ENCODE measurements around the gene AKR7A2. TPM values are rescaled to one million over a fixed set of nuclear protein-coding genes. Genes with fewer than 3 reads are reported as not detected.

The AKR7A2 gene
- total RNA-seq, 1 donor from 2014 or later, result 67.8 TPM

- H3K27me3 Mint-ChIP-seq (ENCODE audit: unreplicated experiment), result no peaks in the 10 kb centered on the region
- H3K4me3 Mint-ChIP-seq (ENCODE audit: unreplicated experiment), result peak overlapping the region; percentile 88
- H3K9me3 Mint-ChIP-seq (ENCODE audit: unreplicated experiment), result no peaks in the 10 kb centered on the region
- no peak for DNase-seq (ENCODE audit: extremely low spot score, unreplicated experiment)
- peaks cover 22% of the 10 kb centered on the region for H3K36me3 Mint-ChIP-seq (ENCODE audit: unreplicated experiment)
- TF ChIP-seq, protein P1, sequence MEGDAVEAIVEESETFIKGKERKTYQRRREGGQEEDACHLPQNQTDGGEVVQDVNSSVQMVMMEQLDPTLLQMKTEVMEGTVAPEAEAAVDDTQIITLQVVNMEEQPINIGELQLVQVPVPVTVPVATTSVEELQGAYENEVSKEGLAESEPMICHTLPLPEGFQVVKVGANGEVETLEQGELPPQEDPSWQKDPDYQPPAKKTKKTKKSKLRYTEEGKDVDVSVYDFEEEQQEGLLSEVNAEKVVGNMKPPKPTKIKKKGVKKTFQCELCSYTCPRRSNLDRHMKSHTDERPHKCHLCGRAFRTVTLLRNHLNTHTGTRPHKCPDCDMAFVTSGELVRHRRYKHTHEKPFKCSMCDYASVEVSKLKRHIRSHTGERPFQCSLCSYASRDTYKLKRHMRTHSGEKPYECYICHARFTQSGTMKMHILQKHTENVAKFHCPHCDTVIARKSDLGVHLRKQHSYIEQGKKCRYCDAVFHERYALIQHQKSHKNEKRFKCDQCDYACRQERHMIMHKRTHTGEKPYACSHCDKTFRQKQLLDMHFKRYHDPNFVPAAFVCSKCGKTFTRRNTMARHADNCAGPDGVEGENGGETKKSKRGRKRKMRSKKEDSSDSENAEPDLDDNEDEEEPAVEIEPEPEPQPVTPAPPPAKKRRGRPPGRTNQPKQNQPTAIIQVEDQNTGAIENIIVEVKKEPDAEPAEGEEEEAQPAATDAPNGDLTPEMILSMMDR (IDR thresholded peaks at IDR 0.05), result no peak
- H3K4me1 Mint-ChIP-seq (ENCODE audit: unreplicated experiment), result peaks cover 47% of the 10 kb centered on the region
- peak overlapping the region; percentile 68 for H3K27ac Mint-ChIP-seq (ENCODE audit: unreplicated experiment)
These were observed 1.0 kb downstream of the AKR7A2 start for GRCh38 chr1:19310720-19311502.

DNA sequence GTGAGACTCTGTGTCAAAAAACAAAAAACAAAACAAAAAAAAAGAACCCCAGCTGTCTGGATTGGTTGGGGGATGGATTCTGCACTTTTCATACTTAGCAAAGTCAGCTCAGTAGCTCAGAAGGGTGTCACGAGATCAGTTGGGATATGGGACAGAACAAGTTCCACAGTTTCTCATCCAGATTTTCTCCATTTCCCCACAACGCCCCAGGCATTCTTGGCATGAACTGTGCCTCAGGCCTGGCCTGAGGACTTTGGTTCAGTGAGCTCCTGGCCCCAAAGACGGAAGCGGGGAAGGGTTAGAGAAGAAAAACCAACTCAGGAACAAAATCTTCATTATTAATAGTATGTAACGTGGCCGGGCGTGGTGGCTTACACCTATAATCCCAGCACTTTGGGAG is 1.9 kb downstream of the AKR7A2 start:
- peaks cover 39% of the 10 kb centered on the region for H3K4me1 Mint-ChIP-seq (ENCODE audit: unreplicated experiment)
- DNase-seq (ENCODE audit: extremely low spot score, unreplicated experiment), result no peak
- H3K27me3 Mint-ChIP-seq (ENCODE audit: unreplicated experiment), result no peaks in the 10 kb centered on the region
- H3K9me3 Mint-ChIP-seq (ENCODE audit: unreplicated experiment), result no peaks in the 10 kb centered on the region
- TF ChIP-seq, protein P1 (IDR thresholded peaks at IDR 0.05), result no peak
- H3K27ac Mint-ChIP-seq (ENCODE audit: unreplicated experiment), result no peak overlapping the region
- peak overlapping the region; percentile 29 for H3K4me3 Mint-ChIP-seq (ENCODE audit: unreplicated experiment)
- H3K36me3 Mint-ChIP-seq (ENCODE audit: unreplicated experiment), result peaks cover 30% of the 10 kb centered on the region

DNA sequence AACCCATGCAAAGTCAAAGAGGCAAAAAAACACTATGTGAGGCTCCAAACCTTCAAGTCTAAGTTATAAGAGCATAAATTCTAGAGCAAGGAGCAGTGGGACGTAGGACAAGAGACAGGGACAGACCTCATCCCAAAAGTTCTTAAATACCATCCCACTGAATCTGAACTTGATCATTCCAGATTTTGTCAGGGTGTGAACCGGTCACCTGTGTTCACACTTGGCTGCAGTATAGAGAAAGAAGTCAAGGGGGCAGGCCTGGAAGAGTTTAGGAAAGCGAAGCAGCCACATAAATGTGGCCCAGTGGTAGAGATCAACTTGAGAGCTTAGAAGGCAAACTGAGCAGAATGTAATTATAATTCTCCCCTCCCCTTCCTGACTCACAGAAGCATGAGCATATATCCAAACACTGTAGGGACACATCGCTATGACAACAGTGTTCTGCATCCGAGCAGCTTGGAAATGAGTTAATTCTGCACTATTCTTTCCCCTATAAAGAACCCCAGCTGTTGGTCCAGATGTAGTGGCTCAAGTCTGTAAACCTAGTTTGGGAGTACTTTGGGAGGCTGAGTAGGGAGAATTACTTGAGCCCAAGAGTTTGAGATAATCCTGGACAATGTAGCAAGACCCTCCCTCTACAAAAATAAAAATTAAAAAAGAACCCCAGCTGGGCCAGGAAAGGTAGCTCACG is 2.7 kb downstream of the AKR7A2 start:
- Mint-ChIP-seq H3K9me3 (ENCODE audit: unreplicated experiment) (no peaks in the 10 kb centered on the region), H3K4me3 (ENCODE audit: unreplicated experiment) (no peak overlapping the region), H3K36me3 (ENCODE audit: unreplicated experiment) (peaks cover 38% of the 10 kb centered on the region), H3K4me1 (ENCODE audit: unreplicated experiment) (peaks cover 32% of the 10 kb centered on the region), H3K27ac (ENCODE audit: unreplicated experiment) (no peak overlapping the region), H3K27me3 (ENCODE audit: unreplicated experiment) (no peaks in the 10 kb centered on the region)
- DNase-seq (ENCODE audit: extremely low spot score, unreplicated experiment), result no peak
- TF ChIP-seq, protein P1 (IDR thresholded peaks at IDR 0.05), result no peak

GRCh38 chr1:19308509-19308907 is 3.4 kb downstream of the AKR7A2 start:
- H3K27ac Mint-ChIP-seq (ENCODE audit: unreplicated experiment), result no peak overlapping the region

More at GRCh38 chr1:19308509-19308907, 3.4 kb downstream of the AKR7A2 start:
- Mint-ChIP-seq H3K4me1 (ENCODE audit: unreplicated experiment) (peaks cover 29% of the 10 kb centered on the region), H3K27me3 (ENCODE audit: unreplicated experiment) (no peaks in the 10 kb centered on the region), H3K9me3 (ENCODE audit: unreplicated experiment) (no peaks in the 10 kb centered on the region), H3K36me3 (ENCODE audit: unreplicated experiment) (peaks cover 44% of the 10 kb centered on the region), H3K4me3 (ENCODE audit: unreplicated experiment) (no peak overlapping the region)
- no peak for DNase-seq (ENCODE audit: extremely low spot score, unreplicated experiment)
- TF ChIP-seq, protein P1 (IDR thresholded peaks at IDR 0.05), result no peak
